Measurements from ENCODE around the gene NACC2.
A peak's percentile ranks its signal among the peaks of the same experiment; 100 is the strongest.

Gene NACC2, protein sequence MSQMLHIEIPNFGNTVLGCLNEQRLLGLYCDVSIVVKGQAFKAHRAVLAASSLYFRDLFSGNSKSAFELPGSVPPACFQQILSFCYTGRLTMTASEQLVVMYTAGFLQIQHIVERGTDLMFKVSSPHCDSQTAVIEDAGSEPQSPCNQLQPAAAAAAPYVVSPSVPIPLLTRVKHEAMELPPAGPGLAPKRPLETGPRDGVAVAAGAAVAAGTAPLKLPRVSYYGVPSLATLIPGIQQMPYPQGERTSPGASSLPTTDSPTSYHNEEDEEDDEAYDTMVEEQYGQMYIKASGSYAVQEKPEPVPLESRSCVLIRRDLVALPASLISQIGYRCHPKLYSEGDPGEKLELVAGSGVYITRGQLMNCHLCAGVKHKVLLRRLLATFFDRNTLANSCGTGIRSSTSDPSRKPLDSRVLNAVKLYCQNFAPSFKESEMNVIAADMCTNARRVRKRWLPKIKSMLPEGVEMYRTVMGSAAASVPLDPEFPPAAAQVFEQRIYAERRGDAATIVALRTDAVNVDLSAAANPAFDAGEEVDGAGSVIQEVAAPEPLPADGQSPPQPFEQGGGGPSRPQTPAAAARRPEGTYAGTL

GRCh38 chr9:136095070-136096058, at the start of gene NACC2:
Gene NACC2 (minus strand): TSS chr9:136095289. CDS start chr9:136050521, 44,768 bp downstream.
- no peak for DNase-seq (ENCODE audit: extremely low read depth in 1 of 2, low read depth in 1 of 2)

DNA sequence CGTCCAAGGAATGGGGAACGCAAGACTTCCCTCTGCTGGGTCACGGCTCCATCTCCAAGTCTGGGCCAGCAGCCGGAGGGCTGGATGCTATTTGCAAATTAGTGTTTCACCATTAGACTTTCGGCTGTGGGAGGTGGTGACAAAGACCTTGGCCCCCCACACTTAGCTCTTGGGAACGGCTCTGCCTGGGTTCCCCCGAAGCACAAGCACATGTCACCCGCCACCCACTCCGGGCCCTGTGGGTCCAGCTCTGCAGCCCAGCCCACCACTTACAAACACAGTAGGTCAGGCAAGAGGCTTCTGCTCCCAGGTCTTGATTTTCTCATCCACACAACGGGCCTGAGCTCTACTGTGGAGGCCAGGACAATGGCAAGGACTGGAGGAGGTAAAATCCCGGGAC, 49.4 kb upstream of the NACC2 start:
- DNase-seq (ENCODE audit: extremely low read depth in 1 of 2, low read depth in 1 of 2): no peak

DNA sequence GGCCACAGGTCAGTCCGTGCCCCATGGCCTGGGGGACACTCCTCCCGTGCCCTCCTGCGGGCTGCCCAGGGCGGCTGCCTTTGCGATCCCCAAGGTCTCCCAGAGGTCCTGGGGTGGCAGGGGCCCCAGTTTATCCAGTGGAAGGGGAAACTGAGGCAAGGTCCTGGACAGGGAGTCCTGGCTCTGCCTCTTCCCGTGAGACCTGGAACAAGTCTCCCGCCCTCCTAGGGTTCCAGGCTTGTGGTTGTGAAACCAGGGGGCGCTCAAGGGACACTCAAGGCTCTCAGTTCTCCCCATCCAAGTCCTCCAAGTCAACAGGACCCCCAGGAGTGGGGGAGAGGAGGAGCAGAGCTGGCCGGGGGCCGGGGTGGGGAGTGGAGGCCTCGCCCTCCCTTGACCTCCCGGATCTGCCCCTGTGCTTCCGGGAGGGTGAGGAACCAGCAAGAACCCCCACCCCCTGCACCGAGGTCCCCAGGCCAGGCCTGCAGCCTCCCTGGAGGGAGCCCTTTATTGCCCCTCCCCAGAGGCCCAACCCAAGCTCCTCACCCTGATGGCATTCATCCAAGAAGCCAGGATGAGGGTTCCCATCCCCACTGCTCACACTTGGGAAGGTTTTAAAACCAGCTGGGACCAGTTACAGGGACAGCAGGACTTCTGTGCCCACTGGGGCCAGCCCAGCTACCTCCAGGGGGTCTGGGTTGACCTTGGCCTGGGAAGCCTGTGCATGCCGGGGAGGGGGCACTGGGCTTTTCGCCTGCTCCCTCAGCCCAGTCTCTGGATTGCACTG, 48.3 kb upstream of the NACC2 start:
- DNase-seq (ENCODE audit: extremely low read depth in 1 of 2, low read depth in 1 of 2): no peak

DNA sequence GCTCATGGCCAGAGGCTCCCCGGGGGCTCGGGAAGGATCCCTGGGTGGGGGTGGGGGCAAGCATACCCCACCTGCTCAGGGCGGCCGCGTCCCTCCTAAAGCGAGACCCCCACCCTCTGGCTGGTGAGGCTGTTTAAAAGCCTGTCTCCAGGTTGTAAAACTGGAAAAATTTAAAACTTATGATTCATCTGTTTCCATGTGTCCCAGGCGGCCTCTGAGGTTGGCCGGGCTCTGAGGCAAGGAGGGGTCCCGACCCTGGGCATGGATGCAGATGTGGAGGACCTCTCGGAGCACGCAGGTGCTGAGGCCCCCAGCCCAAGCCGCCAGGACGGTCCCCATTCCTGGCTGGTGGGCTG, 47.7 kb upstream of the NACC2 start:
- DNase-seq (ENCODE audit: extremely low read depth in 1 of 2, low read depth in 1 of 2): no peak

GRCh38 chr9:136142414-136142796, 47.3 kb upstream of the NACC2 start:
- no peak for DNase-seq (ENCODE audit: extremely low read depth in 1 of 2, low read depth in 1 of 2)

DNA sequence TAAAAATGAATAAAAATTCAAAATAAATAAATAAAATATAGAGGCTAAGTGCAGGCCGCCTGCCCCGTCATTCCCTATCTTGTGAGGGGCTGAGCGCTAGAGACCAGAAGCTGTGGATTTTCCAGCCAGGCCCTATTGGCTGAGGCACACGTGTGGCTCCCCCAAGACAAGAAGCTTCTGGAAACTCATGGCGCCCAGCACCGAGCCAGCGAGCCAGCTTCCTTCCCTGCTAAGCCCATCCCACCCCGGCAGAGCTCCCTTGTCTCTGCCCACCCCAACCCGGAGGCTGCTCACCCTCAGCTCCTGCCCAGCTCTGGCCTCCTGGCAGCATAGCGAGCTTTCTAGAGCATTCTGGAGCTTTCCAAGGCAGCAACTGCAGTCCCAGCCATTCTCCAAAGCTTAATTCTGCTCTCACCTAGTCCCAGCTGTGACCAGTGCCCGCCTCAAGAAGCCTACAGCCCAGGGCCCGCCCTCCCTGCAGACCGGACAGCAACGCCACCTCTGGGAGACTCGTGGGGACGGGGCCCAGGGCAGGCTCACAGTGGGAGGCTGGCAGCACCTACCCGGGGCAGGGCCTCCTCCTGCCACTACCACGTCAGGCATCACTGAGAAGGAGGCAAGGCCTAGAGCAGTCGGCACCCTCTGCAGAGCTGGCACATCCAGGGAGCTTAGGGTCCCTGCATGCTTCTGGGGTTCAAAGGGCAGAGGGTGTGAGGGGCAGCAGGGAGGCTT, 46.8 kb upstream of the NACC2 start:
- no peak for DNase-seq (ENCODE audit: extremely low read depth in 1 of 2, low read depth in 1 of 2)

GRCh38 chr9:136140966-136141365, 45.9 kb upstream of the NACC2 start:
- DNase-seq (ENCODE audit: extremely low read depth in 1 of 2, low read depth in 1 of 2): no peak

DNA sequence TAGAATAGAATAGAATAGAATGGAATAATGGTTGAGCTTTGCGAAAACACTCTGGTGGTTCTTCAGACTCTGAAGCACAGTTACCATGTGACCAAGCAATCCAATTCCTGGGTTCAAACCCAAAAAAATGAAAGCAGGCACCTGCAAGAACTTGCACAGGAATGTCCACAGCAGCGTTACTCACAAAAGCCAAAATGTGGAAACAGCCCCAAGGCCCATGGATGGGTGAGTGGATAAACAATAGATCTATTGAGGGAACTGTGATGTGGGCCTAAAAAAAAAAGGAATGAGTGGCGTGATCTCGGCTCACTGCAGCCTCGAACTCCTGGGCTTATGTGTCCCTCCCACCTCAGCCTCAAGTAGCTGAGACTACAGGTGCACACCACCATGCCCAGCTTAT, 45.0 kb upstream of the NACC2 start:
- no peak for DNase-seq (ENCODE audit: extremely low read depth in 1 of 2, low read depth in 1 of 2)

- peak in 1 of 2 donors; percentile 29 for DNase-seq (ENCODE audit: extremely low read depth in 1 of 2, low read depth in 1 of 2)
Measured at GRCh38 chr9:136138566-136138965, 43.5 kb upstream of the NACC2 start.

- DNase-seq (ENCODE audit: extremely low read depth in 1 of 2, low read depth in 1 of 2): no peak
Measured at GRCh38 chr9:136137321-136138265, 42.5 kb upstream of the NACC2 start.

GRCh38 chr9:136136127-136136925, 41.2 kb upstream of the NACC2 start:
- no peak for DNase-seq (ENCODE audit: extremely low read depth in 1 of 2, low read depth in 1 of 2)

DNA sequence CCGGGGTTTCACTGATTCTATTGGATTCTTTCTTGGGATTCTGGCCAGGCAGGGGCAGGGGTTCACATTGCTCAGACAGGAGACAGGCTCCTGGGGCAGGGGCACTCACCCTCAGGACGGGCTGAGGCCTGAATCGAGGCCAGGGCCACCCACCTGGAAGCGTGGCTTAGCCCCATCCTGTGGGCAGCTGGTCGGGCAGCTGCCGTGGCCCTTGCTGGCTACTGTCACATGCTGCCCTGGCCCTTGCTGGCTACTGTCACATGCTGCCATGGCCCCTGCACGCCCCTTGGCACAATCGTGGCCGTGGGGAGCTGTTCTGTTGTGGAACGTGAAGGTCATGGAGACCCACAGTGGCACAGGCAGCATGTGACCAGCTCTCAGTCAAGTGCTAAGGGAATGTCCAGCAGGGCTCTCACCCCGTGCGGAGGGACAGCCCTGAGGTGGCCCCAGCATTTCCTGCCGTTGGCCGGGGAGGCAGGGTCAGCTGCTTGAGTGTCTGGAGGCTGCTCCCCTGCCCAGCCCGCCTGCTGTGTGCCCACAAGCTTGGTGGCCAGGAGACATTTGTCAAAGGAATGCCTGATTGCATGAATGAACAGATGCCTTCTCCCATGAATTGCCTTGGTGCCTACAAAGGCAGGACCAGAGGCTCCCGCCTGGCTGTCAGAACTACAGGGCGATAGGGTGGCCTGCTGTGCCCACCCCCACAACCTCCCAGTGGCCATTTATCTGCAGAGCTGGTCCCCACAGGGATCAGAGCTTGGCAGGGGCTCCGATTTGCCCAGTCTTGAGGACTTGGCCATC, 40.4 kb upstream of the NACC2 start:
- DNase-seq (ENCODE audit: extremely low read depth in 1 of 2, low read depth in 1 of 2): no peak

DNA sequence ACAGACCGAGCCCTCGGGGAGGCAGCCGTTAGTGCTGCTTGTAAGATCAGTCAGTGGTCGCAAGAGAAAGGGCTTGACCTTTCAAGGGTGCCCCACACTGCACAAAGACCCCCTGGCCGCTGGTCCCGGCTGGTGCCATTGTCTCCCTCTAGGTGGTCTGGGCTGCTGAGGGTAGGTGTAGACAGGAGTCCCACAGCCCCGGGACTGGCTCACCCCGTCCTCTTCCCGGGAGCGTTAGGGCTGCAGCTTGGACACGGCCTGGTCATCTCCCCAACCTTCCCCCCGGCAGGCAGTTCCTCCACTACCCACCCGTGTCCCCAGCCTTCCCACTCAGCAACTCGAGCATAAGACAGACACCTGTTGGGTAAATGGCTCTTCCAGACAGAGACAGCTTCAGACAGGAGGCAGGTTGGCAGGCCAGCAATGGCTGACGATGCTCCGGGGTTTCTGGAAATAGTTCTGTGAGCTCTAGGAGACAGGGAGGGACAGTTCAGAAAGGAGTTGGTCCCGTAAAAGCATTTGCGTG, 38.9 kb upstream of the NACC2 start:
- DNase-seq (ENCODE audit: extremely low read depth in 1 of 2, low read depth in 1 of 2): no peak

GRCh38 chr9:136133191-136133958, 38.3 kb upstream of the NACC2 start:
- DNase-seq (ENCODE audit: extremely low read depth in 1 of 2, low read depth in 1 of 2): no peak

GRCh38 chr9:136132512-136133050, 37.5 kb upstream of the NACC2 start:
- no peak for DNase-seq (ENCODE audit: extremely low read depth in 1 of 2, low read depth in 1 of 2)

Data from stimulated activated CD8-positive, alpha-beta memory T cell treated with anti-CD3 and anti-CD28 coated beads, Interleukin-7, amount 100 ng/mL, for 48 hours (primary cell).